Esophagus muscularis mucosa (tissue), 4 donors: Measurements from ENCODE around the gene MYH6. TPM values are rescaled to one million over a fixed set of nuclear protein-coding genes. Genes with fewer than 3 reads are reported as not detected.
"Not testable (repeated sequence)": the region's sequence is repeated elsewhere in the genome, so short reads cannot be mapped to it uniquely, and the experiment has no call there.

Experiments used
- DNase-seq: peaks from one replicate; pipeline ENCODE4 v3.0.0-alpha.2; 2017; ENCODE audit errors: extremely low spot score
- H3K27ac ChIP-seq, 4 donors: fragments of 200-600 bp; sonication (generic); replicated peaks in 1 of 4; 1 replicate in 3 of 4; 2 replicates in 1 of 4; pipeline ENCODE4 v1.5.1; 2016 to 2019; ENCODE audit warnings: mild to moderate bottlenecking in 1 of 4
- H3K27me3 ChIP-seq, 4 donors: fragments of 200-600 bp; sonication (generic); one replicate each; pipeline versions ENCODE4 v1.5.1 to v1.6.0; 2016 to 2019
- H3K36me3 ChIP-seq, 4 donors: fragments of 200-600 bp; sonication (generic); one replicate each; pipeline ENCODE4 v1.5.1; 2016 to 2019
- H3K4me1 ChIP-seq, 4 donors: fragments of 200-600 bp; sonication (generic); one replicate each; pipeline ENCODE4 v1.5.1; 2016 to 2019
- H3K4me3 ChIP-seq, 4 donors: fragments of 200-600 bp; sonication (generic); 1 replicate in 2 of 4; 2 replicates in 2 of 4; pipeline ENCODE4 v1.5.1; 2016 to 2019; ENCODE audit warnings: mild to moderate bottlenecking in 4 of 4, moderate library complexity in 1 of 4
- H3K9me3 ChIP-seq, 4 donors: fragments of 200-600 bp; sonication (generic); 1 replicate in 3 of 4; 2 replicates in 1 of 4; pipeline ENCODE4 v1.5.1; 2016 to 2019
- CTCF ChIP-seq, 3 experiments: fragments of 200-600 bp in 2 of 3; fragments of 450-650 bp in 1 of 3; sonication (generic) in 2 of 3; IDR thresholded peaks; one replicate each; pipeline ENCODE4 v1.5.1; 2017 to 2019; ENCODE audit warnings: antibody characterized with exemption in 3 of 3, mild to moderate bottlenecking in 2 of 3, moderate library complexity in 1 of 3
- EP300 ChIP-seq: sonication (generic); formaldehyde crosslinking; IDR thresholded peaks from one replicate; pipeline ENCODE4 v1.6.1; 2017; ENCODE audit warnings: antibody characterized with exemption
- POLR2A ChIP-seq: fragments of 450-650 bp; IDR thresholded peaks from one replicate; pipeline ENCODE4 v1.6.1; 2017; ENCODE audit warnings: antibody characterized with exemption, moderate library complexity, mild to moderate bottlenecking, low read depth
- POLR2AphosphoS5 ChIP-seq, 2 donors: sonication (generic); formaldehyde crosslinking; IDR thresholded peaks; one replicate each; pipeline ENCODE4 v1.6.1; 2017; ENCODE audit warnings: antibody characterized with exemption in 2 of 2
- WGBS: methylation state at CpG from one replicate; pipeline ENCODE4 v1.1.5; 2018; 5-methylcytosine and 5-hydroxymethylcytosine counted together
- intact Hi-C: fragments of 100-400 bp; cut with DNase I; formaldehyde crosslinking; loops from one replicate; pipeline ENCODE4 v1.15.1; 2023
- total RNA-seq, 4 donors: library from RNA; depleted of rRNA; stranded (reverse); fragments of >200 nt; gene quantifications; one replicate each; pipeline versions ENCODE4 v1.1.0 to v1.2.1, GENCODE V29; 2016

MYH6 gene
- total RNA-seq, 4 donors from 2014 or later: under 0.01 to 0.06 (median under 0.01) TPM; not detected in 1

- intact Hi-C loops: no loop called here
- Histone ChIP-seq H3K9me3 (no peaks in the 10 kb centered on the region), H3K4me3 (no peak overlapping the region), H3K36me3 (no peaks in the 10 kb centered on the region), H3K27me3 (no peaks in the 10 kb centered on the region), H3K27ac (no peak overlapping the region), H3K4me1 (no peaks in the 10 kb centered on the region)
- no peak for DNase-seq
- TF ChIP-seq POLR2A (no peak), EP300 (no peak)
- WGBS: 90% methylated on average over 12 of the region's 13 CpGs
These were observed 20.8 kb upstream of the MYH6 start for GRCh38 chr14:23428686-23429495.

GRCh38 chr14:23425798-23426197, 17.7 kb upstream of the MYH6 start:
- intact Hi-C loops: not testable (repeated sequence)
- 100% methylated on average over 1 of the region's 6 CpGs for WGBS

GRCh38 chr14:23425169-23425568, 17.1 kb upstream of the MYH6 start:
- intact Hi-C loops: no loop called here
- peaks cover 0 to 30% (median 0%) of the 10 kb centered on the region in 4 donors for H3K36me3 ChIP-seq
- H3K9me3 ChIP-seq: no peaks in the 10 kb centered on the region
- H3K4me3 ChIP-seq: no peak overlapping the region
- no peaks in the 10 kb centered on the region for H3K4me1 ChIP-seq
- no peak overlapping the region for H3K27ac ChIP-seq
- H3K27me3 ChIP-seq: no peaks in the 10 kb centered on the region
- WGBS: 80% methylated on average over 10 of the region's 10 CpGs
- no peak for TF ChIP-seq POLR2A
- no peak for DNase-seq

More at GRCh38 chr14:23425798-23426197, 17.7 kb upstream of the MYH6 start:
- H3K27me3 ChIP-seq, H3K4me3 ChIP-seq, DNase-seq, H3K9me3 ChIP-seq, H3K27ac ChIP-seq, H3K4me1 ChIP-seq: not testable (repeated sequence)
- H3K36me3 ChIP-seq: peaks cover 0 to 24% (median 0%) of the 10 kb centered on the region in 4 donors

DNA sequence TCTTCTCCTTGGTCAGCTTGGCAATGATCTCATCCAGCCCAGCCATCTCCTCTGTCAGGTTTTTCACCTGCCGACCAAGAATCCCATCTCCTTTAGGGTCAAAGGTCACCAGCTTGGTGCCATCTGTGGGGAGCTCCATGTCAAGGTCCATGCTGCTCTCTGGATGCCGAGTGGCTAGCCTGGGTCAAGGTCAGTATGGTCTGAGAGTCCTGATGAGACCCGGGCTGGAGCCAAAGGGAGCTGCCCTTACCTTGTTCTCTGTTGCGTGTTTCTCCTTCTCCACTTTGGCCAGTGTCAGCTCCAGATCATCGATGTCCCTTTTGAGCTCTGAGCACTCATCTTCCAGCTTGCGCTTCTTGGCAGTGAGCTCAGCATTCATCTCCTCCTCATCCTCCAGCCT, 15.6 kb upstream of the MYH6 start:
- Histone ChIP-seq H3K36me3 (peaks cover 0 to 42% (median 0%) of the 10 kb centered on the region in 4 donors), H3K9me3 (no peaks in the 10 kb centered on the region), H3K4me3 (no peak overlapping the region), H3K27ac (no peak overlapping the region), H3K4me1 (no peaks in the 10 kb centered on the region), H3K27me3 (no peaks in the 10 kb centered on the region)
- 81% methylated on average over 6 of the region's 6 CpGs for WGBS
- intact Hi-C loops: no loop called here
- TF ChIP-seq EP300: no peak
- TF ChIP-seq POLR2AphosphoS5 (IDR thresholded peaks at IDR 0.05): no peak
- no peak for TF ChIP-seq CTCF (IDR thresholded peaks at IDR 0.05)
- TF ChIP-seq POLR2A: no peak
- no peak for DNase-seq

GRCh38 chr14:23421594-23421993, 13.5 kb upstream of the MYH6 start:
- DNase-seq: no peak
- Histone ChIP-seq H3K27ac (no peak overlapping the region), H3K9me3 (no peaks in the 10 kb centered on the region), H3K4me1 (no peaks in the 10 kb centered on the region), H3K4me3 (no peak overlapping the region), H3K27me3 (no peaks in the 10 kb centered on the region), H3K36me3 (peaks cover 0 to 62% (median 0%) of the 10 kb centered on the region in 4 donors)
- TF ChIP-seq POLR2A (no peak), POLR2AphosphoS5 (IDR thresholded peaks at IDR 0.05) (no peak), EP300 (no peak), CTCF (IDR thresholded peaks at IDR 0.05) (no peak)
- intact Hi-C loops: no loop called here

DNA sequence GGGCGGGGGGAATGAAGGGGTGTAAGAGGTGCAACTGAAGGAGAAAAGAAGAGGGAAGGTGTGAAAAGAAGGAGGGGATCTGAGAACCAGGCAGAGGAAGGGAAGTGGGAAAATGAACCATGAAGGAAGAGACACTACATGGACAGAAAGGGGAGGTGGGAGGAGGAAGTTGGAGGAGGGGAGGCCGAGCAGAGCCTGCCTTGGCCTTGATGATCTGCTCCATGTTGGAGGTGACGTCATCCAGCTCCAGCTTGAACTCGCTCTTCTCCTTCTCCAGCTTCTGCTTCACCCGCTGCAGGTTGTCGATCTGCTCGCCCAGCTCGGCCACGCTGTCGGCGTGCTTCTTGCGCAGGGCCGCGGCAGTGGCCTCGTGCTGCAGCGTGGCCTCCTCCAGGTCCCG, 11.6 kb upstream of the MYH6 start:
- H3K4me3 ChIP-seq, intact Hi-C loops, H3K9me3 ChIP-seq, H3K4me1 ChIP-seq, H3K27me3 ChIP-seq, H3K27ac ChIP-seq, DNase-seq: not testable (repeated sequence)
- WGBS: 83% methylated on average over 4 of the region's 17 CpGs
- peaks cover 0 to 82% (median 0%) of the 10 kb centered on the region in 4 donors for H3K36me3 ChIP-seq

DNA sequence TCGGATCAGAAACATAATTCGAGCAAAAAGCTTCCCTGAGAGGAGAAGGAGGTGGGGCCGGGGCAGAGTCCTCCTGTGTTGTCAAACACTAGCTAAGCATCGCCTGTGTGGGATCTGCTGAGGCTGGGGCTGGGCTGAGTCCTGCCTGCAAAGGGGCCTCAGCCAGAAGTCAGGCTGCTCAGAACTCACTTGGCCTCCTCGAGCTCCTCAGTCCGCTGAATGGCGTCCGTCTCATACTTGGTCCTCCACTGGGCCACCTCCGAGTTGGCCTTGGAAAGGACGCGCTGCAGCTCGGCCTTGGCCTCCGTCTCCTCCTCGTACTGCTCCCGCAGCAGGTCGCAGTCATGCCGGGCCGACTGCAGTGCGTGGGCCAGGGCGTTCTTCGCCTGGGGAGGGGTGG, 9.9 kb upstream of the MYH6 start:
- DNase-seq: no peak
- intact Hi-C loops: no loop called here

GRCh38 chr14:23417269-23417668, 9.2 kb upstream of the MYH6 start:
- H3K27ac ChIP-seq, DNase-seq, H3K4me3 ChIP-seq, H3K4me1 ChIP-seq, H3K9me3 ChIP-seq, intact Hi-C loops, H3K27me3 ChIP-seq: not testable (repeated sequence)
- 87% methylated on average over 11 of the region's 12 CpGs for WGBS
- peaks cover 0 to 97% (median 0%) of the 10 kb centered on the region in 4 donors for H3K36me3 ChIP-seq

More for the DNA sequence above, 9.9 kb upstream of the MYH6 start:
- H3K4me1 ChIP-seq: no peaks in the 10 kb centered on the region
- no peak overlapping the region for H3K27ac ChIP-seq
- H3K36me3 ChIP-seq: peaks cover 0 to 97% (median 0%) of the 10 kb centered on the region in 4 donors
- no peaks in the 10 kb centered on the region for H3K9me3 ChIP-seq
- no peaks in the 10 kb centered on the region for H3K27me3 ChIP-seq
- TF ChIP-seq POLR2A (no peak), POLR2AphosphoS5 (IDR thresholded peaks at IDR 0.05) (no peak), CTCF (IDR thresholded peaks at IDR 0.05) (no peak)
- WGBS: 90% methylated on average over 16 of the region's 21 CpGs
- H3K4me3 ChIP-seq: no peak overlapping the region
